SH-SY5Y (cell line): ENCODE data around the gene CDK3.

Source experiments
- GATA2 ChIP-seq: IDR thresholded peaks from 2 replicates; pipeline ENCODE4 v1.6.1; 2011; ENCODE audit warnings: mild to moderate bottlenecking, low read depth, low read length
- GATA3 ChIP-seq: IDR thresholded peaks from 2 replicates; pipeline ENCODE4 v1.6.1; 2011; ENCODE audit warnings: low read depth, mild to moderate bottlenecking, low read length, moderate library complexity

CDK3 gene

DNA sequence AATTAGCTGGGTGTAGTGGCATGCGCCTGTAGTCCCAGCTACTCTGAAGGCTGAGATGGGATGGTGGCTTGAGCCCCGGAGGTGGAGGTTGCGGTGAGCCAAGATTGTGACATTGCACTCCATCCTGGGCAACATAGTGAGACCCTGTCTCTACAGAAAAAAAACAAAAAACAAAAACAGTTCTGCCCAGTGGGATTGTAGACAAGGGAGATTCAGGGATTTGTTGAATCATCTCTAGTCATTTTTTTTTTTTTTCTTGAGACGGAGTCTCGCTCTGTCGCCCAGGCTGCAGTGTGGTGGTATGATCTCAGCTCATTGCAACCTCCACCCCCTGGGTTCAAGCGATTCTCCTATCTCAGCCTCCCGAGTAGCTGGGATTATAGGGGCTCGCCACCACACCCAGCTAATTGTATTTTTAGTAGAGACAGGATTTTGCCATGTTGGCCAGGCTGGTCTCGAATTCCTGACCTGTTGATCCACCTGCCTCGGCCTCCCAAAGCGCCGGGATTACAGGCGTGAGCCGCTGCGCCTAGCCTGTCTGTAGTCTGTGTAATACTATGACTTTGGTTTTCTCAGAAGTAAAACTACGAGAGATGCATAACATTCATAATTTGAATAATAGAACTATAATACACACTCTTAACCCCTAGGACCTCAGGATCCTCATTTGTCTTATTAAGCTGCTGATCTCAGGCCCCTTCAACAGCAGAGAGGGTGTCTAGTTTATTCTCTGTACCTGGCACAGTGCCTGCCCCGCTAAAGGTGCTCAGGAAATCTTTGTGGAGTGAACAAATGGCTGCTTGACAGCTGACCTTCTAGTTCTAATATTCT lies 20.3 kb upstream of the CDK3 start:
- TF ChIP-seq GATA3 (no peak), GATA2 (no peak)

DNA sequence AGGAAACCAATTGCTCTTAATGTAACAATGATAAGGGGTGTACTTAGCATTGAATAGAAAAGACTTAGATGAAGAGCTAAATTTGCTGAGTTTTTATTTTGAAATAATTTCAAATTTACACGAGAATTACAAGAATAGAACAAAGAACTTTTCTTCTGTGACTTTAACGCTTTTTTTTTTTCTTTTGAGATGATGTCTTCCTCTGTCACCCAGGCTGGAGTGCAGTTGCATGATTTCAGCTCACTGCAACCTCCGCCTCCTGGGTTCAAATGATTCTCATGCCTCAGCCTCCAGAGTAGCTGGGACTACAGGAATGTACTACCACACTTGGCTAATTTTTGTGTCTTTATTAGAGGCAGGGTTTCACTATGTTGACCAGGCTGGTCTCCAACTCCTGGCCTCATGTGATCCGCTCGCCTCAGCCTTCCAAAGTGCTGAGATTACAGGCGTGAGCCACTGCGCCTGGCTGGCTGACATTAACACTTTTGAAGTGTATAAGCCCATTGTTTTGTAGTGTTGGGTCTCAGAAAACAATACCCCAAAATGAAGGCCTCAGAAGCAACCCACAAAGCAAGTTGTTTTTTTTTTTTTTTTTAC lies 19.5 kb upstream of the CDK3 start:
- TF ChIP-seq GATA2 (no peak), GATA3 (no peak)

DNA sequence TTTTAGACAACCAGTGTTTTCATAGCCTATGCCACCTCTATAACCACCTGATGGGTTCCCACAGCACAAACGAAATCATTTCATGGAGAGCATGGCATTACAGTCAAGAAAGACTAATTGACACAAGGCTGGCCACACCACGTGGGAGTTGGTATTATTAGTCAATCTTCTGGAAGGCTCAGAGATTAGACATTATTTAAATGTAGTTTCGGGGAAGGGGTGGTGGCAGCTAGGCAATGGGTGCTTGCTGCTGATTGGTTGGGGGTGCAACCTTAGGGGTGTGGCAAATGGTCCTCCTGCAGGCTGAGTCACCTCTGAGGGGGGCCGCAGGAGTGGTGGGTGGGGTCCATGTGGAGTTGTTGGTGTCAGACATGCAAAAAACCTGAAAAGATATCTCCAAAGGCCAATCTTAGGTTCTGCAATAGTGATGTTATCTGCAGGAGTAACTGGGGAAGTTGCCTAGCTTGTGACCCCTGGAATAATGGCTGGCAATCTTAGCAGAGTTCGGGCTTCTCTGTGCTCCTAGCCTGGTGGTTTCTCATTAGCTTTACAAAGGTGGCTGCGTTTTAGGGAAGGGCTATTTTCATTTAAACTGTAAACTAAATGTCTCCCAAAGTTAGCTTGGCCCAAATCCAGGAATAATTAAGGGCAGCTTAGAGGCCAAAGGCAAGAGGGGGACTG lies 17.0 kb upstream of the CDK3 start:
- TF ChIP-seq GATA2 (no peak), GATA3 (no peak)

DNA sequence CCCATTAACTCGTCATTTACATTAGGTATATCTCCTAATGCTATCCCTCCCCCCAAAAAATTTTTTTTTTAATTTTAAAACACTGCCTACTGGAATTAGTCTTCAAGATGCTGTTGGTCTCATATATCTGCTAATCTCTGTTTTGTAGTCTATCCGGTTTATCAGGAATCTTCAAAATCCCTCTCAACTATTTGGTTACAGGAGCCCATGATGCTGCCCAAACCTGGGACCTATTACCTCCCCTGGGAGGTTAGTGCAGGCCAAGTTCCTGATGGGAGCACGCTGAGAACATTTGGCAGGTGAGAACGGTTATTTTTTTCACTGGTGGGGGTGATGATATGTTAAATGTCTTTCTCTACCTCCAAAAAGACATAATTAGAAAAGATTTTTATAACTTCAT lies 14.7 kb upstream of the CDK3 start:
- TF ChIP-seq GATA2, result no peak
- no peak for TF ChIP-seq GATA3

- TF ChIP-seq GATA3 (no peak), GATA2 (no peak)
Measured at GRCh38 chr17:75987041-75987440, 13.6 kb upstream of the CDK3 start.

DNA sequence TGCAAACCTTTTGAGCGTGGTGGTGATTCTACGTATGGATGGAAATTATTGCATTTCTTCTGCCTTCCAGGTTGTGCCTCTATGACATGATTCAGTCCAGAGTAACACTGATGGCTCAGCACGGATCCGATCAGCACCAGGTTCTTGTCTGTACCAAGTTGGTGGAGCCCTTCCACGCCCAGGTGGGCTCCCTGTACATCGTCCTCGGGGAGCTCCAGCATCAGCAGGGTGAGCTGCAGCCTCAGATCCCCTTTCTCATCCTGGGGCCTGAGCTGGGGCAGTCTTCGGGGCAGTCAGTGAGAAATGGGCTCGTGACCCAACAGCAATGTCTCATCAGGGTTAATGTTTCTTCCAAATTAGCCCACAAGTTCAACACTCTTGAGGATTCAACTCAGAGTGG lies 9.3 kb upstream of the CDK3 start:
- TF ChIP-seq GATA3 (no peak), GATA2 (no peak)

- TF ChIP-seq GATA3, result no peak
- TF ChIP-seq GATA2, result no peak
Measured at GRCh38 chr17:75994802-75995370, 5.8 kb upstream of the CDK3 start.

- TF ChIP-seq GATA3 (no peak), GATA2 (no peak)
Measured at GRCh38 chr17:75995385-75995925, 5.2 kb upstream of the CDK3 start.

GRCh38 chr17:75996665-75997590 lies 3.7 kb upstream of the CDK3 start:
- no peak for TF ChIP-seq GATA2
- TF ChIP-seq GATA3, result no peak

- TF ChIP-seq GATA3, result no peak
Measured at GRCh38 chr17:75998327-75998795, 2.3 kb upstream of the CDK3 start.

DNA sequence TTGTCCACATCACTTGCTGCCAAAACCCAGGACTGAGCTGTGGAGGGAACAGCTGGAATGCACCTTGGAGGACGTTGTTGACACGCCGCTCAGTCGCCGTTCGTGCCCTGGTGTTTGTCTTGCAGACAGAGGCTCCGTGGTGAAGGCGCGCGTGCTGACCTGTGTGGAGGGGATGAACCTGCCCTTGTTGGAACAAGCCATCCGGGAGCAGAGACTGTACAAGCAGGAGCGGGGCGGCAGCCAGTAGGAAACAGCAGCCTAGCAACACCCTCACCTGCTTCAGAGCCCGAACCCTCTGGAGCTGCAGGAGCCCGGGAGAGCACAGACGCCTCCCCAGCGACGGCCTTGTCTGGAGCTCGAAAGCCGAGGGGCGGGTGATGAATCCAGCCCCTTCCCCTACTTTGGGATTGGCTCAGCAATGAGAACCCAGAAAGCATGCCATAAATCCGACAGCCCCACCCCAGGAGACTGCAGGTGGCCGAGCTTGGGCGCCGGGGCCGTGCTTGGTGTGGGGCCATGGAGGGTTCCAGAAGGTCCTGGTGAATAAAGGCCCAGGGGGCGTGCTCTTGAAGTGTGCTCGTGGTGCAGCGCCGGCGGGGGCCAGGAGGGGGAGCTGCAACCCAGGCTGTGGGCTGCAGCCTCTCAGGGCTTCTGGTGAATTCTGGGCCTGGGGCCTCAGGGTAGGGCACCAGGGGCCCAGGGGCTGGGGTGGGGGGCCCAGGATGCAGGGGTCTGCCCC lies 470 bp upstream of the CDK3 start:
- TF ChIP-seq GATA2, result no peak
- no peak for TF ChIP-seq GATA3

DNA sequence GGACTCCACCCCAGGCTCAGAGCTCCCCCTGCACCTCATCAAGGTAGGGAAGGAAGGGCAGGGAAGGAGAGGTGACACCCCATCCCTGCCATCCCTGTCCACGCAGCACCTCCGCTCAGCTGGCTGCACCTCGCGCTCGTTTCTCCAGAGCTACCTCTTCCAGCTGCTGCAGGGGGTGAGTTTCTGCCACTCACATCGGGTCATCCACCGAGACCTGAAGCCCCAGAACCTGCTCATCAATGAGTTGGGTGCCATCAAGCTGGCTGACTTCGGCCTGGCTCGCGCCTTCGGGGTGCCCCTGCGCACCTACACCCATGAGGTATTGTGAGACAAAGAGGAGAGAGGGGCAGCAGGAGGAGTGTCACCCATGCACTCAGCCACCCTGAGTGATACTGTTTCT lies 1.4 kb downstream of the CDK3 start:
- no peak for TF ChIP-seq GATA2
- no peak for TF ChIP-seq GATA3

GRCh38 chr17:76003915-76004314 lies 3.3 kb downstream of the CDK3 start:
- TF ChIP-seq GATA2 (no peak), GATA3 (no peak)
